Testis (tissue), 2 donors: ENCODE data around the gene CCDC201.

Source experiments
- CTCF ChIP-seq, 3 experiments: fragments of 450-650 bp in 2 of 3; fragments of 200-600 bp in 1 of 3; sonication (generic) in 1 of 3; IDR thresholded peaks; one replicate each; pipeline ENCODE4 v1.5.1; 2016 to 2019; ENCODE audit warnings: antibody characterized with exemption in 3 of 3, mild to moderate bottlenecking in 2 of 3, moderate library complexity in 1 of 3
- POLR2A ChIP-seq: fragments of 450-650 bp; IDR thresholded peaks from one replicate; pipeline ENCODE4 v1.6.1; 2017; ENCODE audit warnings: antibody characterized with exemption, mild to moderate bottlenecking, moderate library complexity

GRCh38 chr7:45884136-45884535, 11.3 kb upstream of the CCDC201 start:
- TF ChIP-seq CTCF (IDR thresholded peaks at IDR 0.05) (no peak), POLR2A (no peak)
